ENCODE measurements around the gene PGAP3. TPM values are rescaled to one million over a fixed set of nuclear protein-coding genes. Genes with fewer than 3 reads are reported as not detected.
"Not testable (repeated sequence)": the region's sequence is repeated elsewhere in the genome, so short reads cannot be mapped to it uniquely, and the experiment has no call there.

PGAP3 gene
- total RNA-seq, 1 experiment from 2014 or later: 34.6 TPM

DNA sequence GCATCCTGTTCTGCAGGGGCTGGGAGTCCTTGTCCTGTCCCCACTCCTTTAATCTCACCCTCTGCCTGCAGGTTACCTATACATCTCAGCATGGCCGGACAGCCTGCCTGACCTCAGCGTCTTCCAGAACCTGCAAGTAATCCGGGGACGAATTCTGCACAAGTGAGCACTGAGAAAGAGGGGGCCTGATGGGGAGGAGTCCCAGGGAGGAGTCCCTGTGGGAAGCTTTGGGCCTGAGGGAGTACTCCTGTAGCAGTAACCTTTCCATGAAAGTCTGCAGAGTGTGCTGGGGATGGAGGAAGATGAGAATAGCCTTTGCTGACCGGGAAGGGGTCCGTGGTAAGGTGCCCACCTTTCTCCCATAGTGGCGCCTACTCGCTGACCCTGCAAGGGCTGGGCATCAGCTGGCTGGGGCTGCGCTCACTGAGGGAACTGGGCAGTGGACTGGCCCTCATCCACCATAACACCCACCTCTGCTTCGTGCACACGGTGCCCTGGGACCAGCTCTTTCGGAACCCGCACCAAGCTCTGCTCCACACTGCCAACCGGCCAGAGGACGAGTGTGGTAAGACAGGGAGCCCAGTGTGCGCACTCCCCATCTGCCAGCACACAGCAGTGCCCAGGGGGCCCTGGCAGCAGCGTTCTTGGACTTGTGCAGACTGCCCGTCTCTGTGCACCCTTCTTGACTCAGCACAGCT lies 27.7 kb upstream of the PGAP3 start:
- DNase-seq (ENCODE audit: low spot score): no peak

DNA sequence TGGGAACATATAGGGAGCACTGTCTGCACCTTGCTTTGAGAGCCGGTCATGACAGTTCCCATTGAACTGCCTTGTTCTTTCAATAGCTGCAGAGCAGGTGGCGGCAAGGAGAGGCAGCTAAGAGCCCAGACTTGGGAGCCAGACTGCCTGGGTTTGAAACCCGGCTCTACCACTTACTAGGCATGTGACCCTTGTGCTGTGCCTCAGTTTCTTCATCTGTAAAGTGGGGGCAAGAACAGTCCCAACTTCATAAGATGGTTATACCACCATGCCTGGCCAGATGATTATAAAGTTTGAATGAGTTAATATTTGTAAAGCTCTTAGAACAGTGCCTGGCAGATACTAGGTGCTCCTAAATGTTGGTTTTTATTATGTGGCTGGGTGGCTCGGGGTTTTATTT lies 26.4 kb upstream of the PGAP3 start:
- DNase-seq (ENCODE audit: low spot score): no peak

DNA sequence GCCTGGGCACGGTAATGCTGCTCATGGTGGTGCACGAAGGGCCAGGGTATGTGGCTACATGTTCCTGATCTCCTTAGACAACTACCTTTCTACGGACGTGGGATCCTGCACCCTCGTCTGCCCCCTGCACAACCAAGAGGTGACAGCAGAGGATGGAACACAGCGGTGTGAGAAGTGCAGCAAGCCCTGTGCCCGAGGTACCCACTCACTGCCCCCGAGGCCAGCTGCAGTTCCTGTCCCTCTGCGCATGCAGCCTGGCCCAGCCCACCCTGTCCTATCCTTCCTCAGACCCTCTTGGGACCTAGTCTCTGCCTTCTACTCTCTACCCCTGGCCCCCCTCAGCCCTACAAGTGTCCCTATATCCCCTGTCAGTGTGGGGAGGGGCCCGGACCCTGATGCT lies 24.0 kb upstream of the PGAP3 start:
- DNase-seq (ENCODE audit: low spot score): no peak

DNA sequence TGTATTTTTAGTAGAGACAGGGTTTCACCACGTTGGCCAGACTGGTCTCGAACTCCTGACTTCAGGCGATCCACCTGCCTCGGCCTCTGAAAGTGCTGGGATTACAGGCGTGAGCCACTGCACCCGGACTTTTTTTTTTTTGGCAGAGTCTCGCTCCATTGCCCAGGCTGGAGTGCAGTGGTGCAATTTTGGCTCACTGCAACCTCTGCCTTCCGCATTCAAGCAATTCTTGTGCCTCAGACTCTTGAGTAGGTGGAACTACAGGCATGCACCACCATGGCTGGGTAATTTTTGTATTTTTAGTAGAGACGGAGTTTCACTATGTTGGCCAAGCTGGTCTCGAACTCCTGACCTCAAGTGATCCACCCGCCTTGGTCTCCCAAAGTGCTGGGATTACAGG lies 23.2 kb upstream of the PGAP3 start:
- not testable (repeated sequence) for DNase-seq (ENCODE audit: low spot score)

DNA sequence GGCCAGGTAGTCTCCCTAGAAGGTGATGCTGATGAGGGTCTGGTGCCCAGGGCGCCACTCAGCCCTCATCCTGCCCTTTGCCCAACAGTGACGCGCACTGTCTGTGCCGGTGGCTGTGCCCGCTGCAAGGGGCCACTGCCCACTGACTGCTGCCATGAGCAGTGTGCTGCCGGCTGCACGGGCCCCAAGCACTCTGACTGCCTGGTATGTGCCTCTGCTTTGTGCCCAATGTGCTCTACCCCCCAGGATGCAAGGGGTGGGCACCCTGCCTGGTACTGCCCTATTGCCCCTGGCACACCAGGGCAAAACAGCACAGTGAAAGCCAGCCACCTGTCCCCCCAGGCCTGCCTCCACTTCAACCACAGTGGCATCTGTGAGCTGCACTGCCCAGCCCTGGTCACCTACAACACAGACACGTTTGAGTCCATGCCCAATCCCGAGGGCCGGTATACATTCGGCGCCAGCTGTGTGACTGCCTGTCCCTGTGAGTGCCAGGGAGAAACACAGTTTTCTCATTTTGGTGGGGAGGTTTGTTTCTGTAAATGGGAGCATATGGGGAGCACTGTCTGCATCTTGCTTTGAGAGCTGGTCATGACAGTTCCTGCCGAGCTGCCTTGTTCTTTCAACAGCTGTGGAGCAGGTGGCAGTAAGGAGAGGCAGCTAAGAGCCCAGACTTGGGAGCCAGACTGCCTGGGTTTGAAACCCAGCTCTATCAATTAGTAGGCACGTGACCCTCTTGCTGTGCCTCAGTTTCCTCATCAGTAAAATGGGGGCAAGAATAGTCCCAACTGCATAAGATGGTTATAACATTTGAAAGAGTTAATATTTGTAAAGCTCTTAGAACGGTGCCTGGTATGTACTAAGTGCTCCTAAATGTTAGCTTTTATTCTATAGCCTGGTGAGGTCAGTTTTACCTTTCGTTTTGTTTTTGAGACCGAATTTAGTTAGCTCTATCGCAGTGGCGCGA lies 22.4 kb upstream of the PGAP3 start:
- no peak for DNase-seq (ENCODE audit: low spot score)

DNA sequence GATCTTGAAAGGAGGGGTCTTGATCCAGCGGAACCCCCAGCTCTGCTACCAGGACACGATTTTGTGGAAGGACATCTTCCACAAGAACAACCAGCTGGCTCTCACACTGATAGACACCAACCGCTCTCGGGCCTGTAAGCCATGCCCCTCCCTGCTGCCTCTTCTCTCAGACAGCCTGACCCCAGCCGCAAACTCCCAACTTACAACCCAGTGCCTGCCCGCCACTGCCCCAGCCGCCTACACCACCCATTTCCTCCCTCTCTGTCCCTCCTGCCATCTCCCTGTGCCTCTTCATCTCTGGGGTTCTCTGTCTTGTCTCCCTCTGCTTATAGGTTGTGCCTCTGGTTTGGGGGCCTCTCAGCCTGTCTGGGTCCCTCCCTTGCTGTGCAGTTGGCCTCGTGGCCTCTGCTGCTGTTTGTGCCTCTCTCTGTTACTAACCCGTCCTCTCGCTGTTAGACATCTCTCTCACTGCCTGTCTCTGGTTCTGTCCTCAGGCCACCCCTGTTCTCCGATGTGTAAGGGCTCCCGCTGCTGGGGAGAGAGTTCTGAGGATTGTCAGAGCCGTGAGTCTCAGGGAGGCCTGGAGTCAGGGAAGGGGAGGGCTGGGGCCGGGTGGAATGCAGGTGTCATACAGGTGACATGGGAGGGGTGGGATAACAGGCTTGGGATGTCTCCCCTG lies 21.6 kb upstream of the PGAP3 start:
- DNase-seq (ENCODE audit: low spot score): no peak

DNA sequence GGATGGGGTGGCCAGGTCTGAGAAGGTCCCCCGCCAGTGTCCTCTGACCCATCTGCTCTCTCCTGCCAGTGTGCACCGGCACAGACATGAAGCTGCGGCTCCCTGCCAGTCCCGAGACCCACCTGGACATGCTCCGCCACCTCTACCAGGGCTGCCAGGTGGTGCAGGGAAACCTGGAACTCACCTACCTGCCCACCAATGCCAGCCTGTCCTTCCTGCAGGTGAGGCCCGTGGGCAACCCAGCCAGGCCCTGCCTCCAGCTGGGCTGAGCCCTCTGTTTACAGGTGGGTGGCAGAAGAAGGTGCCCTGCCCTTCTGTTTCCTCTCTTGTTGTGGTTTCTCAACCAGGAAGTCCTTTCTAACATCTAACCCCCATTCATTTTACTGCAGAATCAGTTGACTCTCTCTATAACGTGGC lies 19.1 kb upstream of the PGAP3 start:
- DNase-seq (ENCODE audit: low spot score): peak; percentile 77

DNA sequence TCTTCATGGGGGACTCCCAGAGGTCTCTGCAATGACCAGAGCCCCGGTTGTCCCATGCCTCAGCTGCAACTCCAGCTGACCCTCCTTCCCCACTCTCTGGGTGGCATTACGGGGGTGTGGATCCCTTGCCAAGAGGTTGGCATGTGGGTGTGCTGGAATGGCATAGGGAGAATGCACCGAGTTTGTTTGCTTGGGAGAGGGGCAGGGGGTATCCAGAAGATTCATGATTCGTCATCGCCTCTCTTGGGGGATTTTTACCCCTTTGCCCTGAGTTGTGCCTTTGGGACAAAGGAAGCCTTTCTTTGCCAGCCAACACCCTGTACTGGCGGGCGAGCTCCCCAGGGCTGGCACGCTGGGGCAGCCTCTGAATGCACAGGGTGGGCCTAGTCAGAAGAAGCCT lies 18.5 kb upstream of the PGAP3 start:
- peak; percentile 26 for DNase-seq (ENCODE audit: low spot score)

DNA sequence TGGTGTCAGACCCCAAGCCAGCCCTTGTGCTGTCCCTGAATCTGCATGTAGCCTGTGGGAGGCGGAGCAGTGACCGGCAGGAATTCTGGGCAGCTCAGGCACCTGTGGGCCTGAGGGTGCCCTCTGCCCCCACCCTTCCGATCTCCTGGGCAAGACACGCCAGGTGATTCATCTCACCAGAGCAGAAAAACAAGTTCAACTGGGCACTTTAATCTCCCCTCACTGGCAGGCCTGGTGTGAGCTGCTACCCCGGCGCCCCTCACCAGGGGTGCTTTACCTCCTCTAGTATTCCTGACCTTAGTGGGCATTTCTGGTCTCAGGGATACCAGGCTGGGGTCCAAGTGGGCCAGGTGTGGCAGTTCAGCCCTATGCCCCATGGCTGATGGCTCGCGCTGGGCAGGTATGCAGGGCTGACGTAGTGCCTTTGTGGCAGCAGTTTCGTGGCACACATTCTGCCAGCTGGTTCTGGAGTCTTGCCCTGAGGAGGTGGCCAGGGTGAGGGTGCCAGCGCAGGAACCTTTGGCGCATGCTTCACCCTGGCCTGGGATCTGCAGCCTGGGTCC lies 18.0 kb upstream of the PGAP3 start:
- DNase-seq (ENCODE audit: low spot score): peak; percentile 95

DNA sequence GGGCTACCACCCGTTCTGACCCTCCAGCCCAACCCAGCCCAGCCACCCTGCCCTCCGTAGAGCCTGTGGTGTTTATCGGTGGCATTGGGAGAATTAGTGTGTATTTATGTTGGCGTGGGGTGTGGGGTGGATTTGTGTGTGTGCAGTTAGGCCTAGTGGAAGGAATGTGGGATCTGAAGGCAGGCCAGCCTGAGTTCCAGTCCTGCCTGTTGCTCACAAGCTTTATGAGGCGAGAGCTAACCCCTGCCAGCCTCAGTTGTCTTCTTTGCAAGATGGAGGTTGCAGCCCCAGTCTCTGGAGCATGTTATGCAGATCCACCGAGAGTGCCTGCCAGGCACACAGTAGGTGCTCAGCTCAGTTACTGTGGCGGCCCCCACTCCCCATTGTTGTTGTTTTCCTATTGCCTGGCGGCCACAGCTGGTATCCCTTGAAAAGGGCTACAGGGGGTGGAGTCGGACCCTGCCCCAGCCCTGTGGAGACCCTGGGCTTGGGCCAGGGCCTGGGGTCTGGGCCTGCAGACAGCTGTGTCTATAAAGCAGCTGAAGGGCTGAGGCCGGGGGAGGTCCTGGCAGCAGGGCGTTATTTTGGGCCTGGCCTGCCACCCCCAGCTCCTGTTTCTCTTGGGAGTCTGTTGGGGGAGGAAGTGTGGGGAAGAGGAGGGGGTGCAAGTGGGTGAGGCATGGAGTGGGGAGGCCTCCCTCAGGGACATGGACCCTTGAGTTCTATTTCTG lies 17.1 kb upstream of the PGAP3 start:
- peak; percentile 36 for DNase-seq (ENCODE audit: low spot score)

DNA sequence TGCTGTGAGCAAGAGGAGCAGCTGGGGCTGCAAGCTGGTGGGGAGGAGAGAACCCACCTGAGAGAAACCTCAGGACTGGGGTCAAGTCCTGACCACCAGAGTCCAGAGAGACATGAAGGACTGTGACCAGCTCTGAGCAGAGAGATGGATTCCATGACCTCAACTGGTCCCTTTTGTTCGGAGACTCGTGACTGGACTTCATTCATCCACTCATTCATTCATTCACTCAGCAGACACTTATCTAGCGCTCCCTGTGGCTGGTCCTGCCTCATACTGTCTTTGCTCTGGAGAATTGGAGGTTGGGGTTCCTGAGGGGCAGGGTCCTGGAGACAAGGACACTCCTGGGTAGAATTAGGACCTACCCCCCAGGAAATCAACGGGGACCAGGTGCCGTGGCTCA lies 16.1 kb upstream of the PGAP3 start:
- DNase-seq (ENCODE audit: low spot score): no peak

DNA sequence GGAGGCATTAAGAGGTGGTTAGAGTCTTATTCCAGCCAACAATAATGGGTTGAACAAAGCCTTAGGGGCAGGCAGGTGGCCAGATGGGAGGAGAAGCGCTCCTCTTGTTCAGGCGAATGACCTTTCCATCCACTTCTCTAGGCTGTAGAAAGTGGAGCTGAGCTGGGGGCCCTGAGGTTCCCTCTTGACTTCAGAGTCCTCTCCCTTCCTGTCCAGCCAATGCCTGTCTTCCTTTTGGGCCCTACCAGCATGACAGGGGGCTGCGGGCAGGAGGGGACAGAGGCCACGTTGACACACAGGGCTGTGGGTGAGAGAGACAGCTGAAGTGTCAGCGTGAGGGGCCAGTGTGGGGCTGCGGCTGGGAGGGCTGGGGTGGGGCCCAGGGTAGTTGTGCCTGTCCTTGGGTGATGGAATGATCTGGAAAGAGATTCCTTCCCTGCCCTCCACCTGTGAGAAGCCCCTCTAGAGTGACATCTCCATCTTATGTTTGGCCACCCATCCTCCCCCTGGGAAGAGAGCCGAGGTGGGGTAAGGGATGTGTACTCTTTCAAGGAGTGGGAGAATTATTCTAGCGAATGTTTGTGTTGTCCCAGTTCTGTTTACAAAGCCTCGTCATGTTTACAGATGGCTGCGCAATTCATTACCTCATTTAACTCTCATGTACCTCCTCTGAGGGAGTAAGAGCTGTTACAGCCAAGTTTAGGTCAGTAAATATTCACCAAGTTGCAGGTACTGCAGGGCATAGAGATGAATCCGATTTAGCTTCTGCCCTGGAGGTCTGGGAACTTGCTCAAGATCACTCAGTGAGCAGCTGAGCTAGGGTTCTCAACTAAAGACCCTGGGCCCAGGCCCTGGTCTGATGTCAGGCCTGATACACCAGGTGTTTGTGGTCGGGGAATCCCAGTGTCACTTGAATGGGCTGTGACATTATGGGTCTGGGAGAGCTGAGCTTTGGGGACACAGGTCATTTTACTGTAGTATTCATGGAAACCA lies 15.3 kb upstream of the PGAP3 start:
- DNase-seq (ENCODE audit: low spot score): no peak

DNA sequence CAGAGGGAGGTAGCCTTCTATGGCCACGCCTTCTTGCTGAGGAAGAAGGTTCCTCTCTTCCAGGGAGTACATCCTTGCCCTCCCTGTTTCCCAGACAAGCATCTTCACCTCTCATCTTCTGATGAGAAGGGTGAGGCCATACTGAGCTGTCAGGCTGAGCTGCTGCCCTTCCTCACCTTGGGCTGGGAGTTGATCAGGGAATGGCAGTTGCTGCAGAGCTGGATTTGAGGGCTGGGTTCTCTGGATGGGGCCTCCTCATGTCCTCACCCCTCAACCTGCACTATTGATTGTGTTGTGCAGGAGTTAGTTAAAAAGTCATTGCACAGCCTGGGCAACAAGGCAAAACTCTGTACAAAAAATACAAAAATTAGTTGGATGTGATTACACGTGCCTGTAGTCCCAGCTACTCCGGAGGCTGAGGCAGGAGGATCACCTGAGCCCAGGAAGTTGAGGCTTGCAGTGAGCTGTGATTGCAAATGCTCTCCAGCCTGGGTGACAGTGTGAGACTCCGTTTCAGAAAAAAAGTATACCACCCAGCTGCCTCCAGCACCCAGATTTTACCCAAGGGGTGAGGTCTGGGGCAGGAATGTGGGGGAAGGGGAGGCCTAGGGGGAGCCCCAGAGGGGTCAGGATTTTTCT lies 14.0 kb upstream of the PGAP3 start:
- DNase-seq (ENCODE audit: low spot score): no peak

DNA sequence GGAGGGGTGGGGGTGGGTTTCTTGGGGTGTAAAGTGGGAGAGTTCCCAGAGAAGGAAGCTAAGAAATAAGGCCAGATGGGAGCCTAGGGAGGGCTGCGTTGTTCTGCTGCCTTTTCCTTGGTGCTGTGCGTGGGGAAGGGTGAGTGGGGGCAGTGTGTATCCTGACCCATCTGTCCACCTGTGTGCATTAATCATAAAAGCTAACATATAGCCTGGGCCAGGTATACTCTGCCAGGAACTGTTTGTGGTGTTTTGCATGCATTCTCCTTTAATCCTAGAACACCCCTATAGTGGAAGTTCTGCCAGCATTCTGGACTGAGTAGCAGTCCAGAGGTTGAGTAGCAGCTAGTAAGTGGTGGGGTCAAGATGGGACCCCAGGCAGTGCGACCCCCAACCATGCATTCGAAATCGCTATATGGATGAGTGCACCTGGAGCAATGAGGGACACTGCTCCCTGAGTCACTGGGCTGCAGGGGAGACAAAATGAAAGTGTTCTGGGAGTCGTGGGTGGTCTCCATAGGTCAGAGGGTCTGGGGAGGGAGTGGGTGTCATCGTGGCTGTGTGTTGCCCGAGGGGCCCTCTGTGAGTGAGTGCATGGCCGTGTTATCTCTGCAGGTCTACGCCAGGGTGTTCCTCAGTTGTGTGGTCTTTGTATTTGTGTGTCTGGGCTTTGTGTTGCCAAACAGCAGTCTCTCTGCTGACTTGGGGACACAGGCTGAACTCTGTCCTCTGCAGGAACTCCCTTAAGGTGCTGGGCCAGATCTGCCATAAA lies 13.3 kb upstream of the PGAP3 start:
- DNase-seq (ENCODE audit: low spot score): peak; percentile 54

DNA sequence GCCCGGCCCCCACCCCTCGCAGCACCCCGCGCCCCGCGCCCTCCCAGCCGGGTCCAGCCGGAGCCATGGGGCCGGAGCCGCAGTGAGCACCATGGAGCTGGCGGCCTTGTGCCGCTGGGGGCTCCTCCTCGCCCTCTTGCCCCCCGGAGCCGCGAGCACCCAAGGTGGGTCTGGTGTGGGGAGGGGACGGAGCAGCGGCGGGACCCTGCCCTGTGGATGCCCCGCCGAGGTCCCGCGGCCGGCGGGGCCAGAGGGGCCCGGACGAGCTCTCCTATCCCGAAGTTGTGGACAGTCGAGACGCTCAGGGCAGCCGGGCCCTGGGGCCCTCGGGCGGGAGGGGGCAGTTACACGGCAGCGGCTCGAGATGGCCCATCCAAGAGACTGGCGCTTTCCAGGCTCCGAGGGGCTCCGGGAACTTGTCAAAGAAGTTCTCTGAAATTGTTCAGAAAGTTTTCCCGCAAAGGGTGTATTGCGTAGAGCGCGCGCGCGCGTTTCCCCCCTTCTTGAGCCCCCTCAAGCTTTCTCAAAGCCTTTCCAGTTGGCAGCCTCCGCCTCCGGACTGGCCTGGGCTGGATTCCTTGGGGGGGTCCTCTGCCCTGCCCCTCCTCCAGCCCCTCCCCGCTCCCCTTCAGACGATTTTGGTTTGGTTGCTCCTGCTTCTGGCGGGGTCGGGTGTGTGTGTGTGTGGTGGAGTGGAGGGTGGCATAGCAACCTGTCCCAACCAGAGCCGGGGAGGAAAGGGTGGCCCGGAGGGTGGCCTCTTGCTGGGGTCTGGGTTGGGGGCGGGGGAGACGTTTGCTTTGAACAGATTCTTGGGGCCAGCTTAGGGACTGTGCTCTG lies 12.5 kb upstream of the PGAP3 start:
- DNase-seq (ENCODE audit: low spot score): peak; percentile 27

DNA sequence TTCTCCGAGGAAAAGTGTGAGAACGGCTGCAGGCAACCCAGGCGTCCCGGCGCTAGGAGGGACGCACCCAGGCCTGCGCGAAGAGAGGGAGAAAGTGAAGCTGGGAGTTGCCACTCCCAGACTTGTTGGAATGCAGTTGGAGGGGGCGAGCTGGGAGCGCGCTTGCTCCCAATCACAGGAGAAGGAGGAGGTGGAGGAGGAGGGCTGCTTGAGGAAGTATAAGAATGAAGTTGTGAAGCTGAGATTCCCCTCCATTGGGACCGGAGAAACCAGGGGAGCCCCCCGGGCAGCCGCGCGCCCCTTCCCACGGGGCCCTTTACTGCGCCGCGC lies 11.9 kb upstream of the PGAP3 start, which contains the start of gene ERBB2:
Gene ERBB2, plus strand, starts transcription at position 247 of the 330 bp plus-strand sequence. CDS start 175 bp downstream, outside the sequence.
- DNase-seq (ENCODE audit: low spot score): peak; percentile 79

DNA sequence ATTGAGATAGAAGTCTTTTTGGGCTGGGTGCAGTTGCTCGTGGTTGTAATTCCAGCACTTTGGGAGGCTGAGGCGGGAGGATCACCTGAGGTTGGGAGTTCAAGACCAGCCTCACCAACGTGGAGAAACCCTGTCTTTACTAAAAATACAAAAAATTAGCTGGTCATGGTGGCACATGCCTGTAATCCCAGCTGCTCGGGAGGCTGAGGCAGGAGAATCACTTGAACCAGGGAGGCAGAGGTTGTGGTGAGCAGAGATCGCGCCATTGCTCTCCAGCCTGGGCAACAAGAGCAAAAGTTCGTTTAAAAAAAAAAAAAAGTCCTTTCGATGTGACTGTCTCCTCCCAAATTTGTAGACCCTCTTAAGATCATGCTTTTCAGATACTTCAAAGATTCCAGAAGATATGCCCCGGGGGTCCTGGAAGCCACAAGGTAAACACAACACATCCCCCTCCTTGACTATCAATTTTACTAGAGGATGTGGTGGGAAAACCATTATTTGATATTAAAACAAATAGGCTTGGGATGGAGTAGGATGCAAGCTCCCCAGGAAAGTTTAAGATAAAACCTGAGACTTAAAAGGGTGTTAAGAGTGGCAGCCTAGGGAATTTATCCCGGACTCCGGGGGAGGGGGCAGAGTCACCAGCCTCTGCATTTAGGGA lies 11.4 kb upstream of the PGAP3 start:
- not testable (repeated sequence) for DNase-seq (ENCODE audit: low spot score)
